ENCODE measurements around the gene TNIP1.

Gene TNIP1

DNA sequence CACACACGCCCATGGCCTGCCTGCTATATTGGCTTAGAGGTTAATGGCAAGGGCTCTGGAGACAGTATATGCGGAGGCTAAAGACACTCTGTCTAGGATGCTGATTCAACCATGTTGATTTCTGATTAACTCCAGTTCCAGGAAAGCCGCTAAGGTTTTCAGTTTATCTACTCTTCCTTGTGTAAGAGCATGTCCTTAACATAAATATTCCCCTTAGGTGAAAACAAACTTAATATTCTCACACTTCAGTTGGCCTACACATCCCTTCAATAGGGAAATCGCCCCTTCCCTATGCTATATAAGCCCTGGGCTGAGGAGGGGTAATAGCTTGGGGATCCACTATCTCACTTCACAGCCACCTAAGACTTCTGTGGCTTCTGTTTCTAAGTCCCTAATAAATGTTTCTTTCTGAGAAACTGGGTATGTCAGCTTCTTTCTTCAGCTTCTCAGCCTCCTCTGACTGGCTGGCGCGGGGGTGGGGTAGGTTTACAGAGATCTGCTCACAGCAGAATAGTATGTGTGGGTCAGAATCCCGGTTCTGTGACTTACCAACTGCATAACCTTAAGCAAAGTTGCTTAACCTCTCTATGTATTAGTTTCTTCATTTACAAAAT is 64.8 kb downstream of the TNIP1 start:
- no peak for FAIRE-seq
- no peak for TF ChIP-seq POLR2A (IDR thresholded peaks at IDR 0.05; ENCODE audit: low read depth, low read length)
- TF ChIP-seq POLR2AphosphoS5 (IDR thresholded peaks at IDR 0.05; ENCODE audit: low read depth, low read length): no peak
- no peak for TF ChIP-seq TAF1 (IDR thresholded peaks at IDR 0.05; ENCODE audit: borderline replicate concordance, low read depth, low read length)
- DNase-seq (ENCODE audit: insufficient read length): no peak

- DNase-seq (ENCODE audit: insufficient read length): no peak
- FAIRE-seq: no peak
Measured at GRCh38 chr5:151014680-151015343, 66.0 kb downstream of the TNIP1 start.

DNA sequence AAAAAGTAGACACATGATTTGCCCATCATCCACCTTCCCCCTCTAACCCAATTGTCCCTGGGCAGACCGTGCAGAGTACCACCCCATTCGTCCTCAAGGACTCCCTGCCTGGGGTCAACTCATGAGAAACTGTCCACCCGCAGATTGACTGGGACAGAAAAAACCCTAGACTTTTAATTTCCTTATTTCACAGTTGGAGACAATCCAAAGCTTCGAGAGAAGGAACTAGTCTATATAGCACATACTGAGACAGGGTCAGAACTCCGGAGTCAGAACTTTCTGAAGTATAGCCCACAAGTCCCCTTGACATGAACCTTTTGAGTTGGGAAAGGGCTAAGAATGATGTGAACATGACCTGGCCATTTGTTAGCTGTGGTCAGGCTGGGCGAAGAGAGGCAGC is 68.0 kb downstream of the TNIP1 start:
- TF ChIP-seq TAF1 (IDR thresholded peaks at IDR 0.05; ENCODE audit: borderline replicate concordance, low read depth, low read length) (no peak), POLR2AphosphoS5 (IDR thresholded peaks at IDR 0.05; ENCODE audit: low read depth, low read length) (no peak), POLR2A (IDR thresholded peaks at IDR 0.05; ENCODE audit: low read depth, low read length) (no peak)

More at GRCh38 chr5:151014680-151015343, 66.0 kb downstream of the TNIP1 start:
- TF ChIP-seq POLR2A (IDR thresholded peaks at IDR 0.05; ENCODE audit: low read depth, low read length): no peak
- TF ChIP-seq TAF1 (IDR thresholded peaks at IDR 0.05; ENCODE audit: borderline replicate concordance, low read depth, low read length): no peak
- no peak for TF ChIP-seq POLR2AphosphoS5 (IDR thresholded peaks at IDR 0.05; ENCODE audit: low read depth, low read length)

DNA sequence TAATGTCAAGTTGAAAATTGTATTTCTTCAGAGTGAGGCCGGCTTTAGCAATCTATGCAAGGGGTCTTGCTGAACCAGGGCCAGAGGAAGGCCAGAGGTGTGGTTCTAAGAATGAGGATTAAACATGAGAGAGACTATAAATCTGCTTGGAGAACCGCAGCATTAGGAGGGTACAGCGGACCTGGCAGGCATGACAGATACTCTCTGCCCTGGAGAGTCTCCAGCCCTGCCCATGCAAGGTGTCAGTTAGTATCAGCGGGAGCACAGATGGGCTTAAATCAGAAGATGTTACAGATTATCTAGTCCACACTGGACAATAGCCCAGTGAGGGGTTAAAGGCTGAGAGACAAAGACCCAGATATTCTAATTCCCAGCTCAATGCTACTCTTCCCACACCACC is 71.9 kb downstream of the TNIP1 start:
- TF ChIP-seq POLR2A (IDR thresholded peaks at IDR 0.05; ENCODE audit: low read depth, low read length): no peak
- TF ChIP-seq POLR2AphosphoS5 (IDR thresholded peaks at IDR 0.05; ENCODE audit: low read depth, low read length): no peak
- no peak for TF ChIP-seq TAF1 (IDR thresholded peaks at IDR 0.05; ENCODE audit: borderline replicate concordance, low read depth, low read length)
- FAIRE-seq (no peak), DNase-seq (ENCODE audit: insufficient read length) (no peak)

More for the DNA sequence above, 68.0 kb downstream of the TNIP1 start:
- DNase-seq (ENCODE audit: insufficient read length) (no peak), FAIRE-seq (no peak)

- no peak for TF ChIP-seq POLR2AphosphoS5 (IDR thresholded peaks at IDR 0.05; ENCODE audit: low read depth, low read length)
- no peak for DNase-seq (ENCODE audit: insufficient read length)
- FAIRE-seq: no peak
Measured at GRCh38 chr5:151008210-151008491, 72.7 kb downstream of the TNIP1 start.

GRCh38 chr5:151007430-151008209 is 73.2 kb downstream of the TNIP1 start:
- no peak for TF ChIP-seq TAF1 (IDR thresholded peaks at IDR 0.05; ENCODE audit: borderline replicate concordance, low read depth, low read length)
- TF ChIP-seq POLR2AphosphoS5 (IDR thresholded peaks at IDR 0.05; ENCODE audit: low read depth, low read length): no peak
- TF ChIP-seq POLR2A (IDR thresholded peaks at IDR 0.05; ENCODE audit: low read depth, low read length): no peak
- FAIRE-seq (no peak), DNase-seq (ENCODE audit: insufficient read length) (no peak)

DNA sequence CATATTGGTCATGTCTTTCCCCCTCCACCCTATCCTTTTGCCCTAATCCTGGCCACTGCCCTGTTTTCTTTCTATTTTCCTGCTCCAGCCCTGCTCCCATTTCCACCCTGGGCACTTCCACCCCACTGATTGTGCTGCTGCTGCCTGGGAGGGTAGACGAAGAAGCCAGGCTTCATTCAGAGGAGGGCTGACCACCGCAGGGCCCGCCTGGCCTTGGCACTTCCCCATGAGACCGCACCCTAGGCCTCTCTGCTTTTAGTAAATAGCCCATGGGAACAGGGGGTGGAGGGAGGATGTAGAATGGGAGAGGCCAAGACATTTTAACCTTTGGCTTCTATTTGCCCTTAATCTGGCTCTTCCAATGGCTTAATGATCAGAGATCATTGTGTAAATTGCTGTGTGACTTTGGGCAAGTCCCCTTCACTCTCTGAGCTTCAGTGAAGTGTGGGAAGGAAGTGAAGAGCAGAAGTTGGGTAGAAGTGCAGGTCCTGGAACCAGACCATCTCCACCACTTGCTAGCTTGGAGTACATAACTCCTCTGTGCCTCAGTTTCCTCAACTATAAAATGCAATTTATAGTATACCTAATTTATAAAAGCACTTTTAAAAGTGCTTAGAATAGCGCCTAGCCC is 74.0 kb downstream of the TNIP1 start:
- FAIRE-seq (no peak), DNase-seq (ENCODE audit: insufficient read length) (no peak)
- TF ChIP-seq POLR2A (IDR thresholded peaks at IDR 0.05; ENCODE audit: low read depth, low read length) (no peak), TAF1 (IDR thresholded peaks at IDR 0.05; ENCODE audit: borderline replicate concordance, low read depth, low read length) (no peak), POLR2AphosphoS5 (IDR thresholded peaks at IDR 0.05; ENCODE audit: low read depth, low read length) (no peak)

- FAIRE-seq: no peak
- DNase-seq (ENCODE audit: insufficient read length): no peak
- TF ChIP-seq TAF1 (IDR thresholded peaks at IDR 0.05; ENCODE audit: borderline replicate concordance, low read depth, low read length): no peak
- TF ChIP-seq POLR2A (IDR thresholded peaks at IDR 0.05; ENCODE audit: low read depth, low read length): no peak
Measured at GRCh38 chr5:151005950-151006576, 74.8 kb downstream of the TNIP1 start.

DNA sequence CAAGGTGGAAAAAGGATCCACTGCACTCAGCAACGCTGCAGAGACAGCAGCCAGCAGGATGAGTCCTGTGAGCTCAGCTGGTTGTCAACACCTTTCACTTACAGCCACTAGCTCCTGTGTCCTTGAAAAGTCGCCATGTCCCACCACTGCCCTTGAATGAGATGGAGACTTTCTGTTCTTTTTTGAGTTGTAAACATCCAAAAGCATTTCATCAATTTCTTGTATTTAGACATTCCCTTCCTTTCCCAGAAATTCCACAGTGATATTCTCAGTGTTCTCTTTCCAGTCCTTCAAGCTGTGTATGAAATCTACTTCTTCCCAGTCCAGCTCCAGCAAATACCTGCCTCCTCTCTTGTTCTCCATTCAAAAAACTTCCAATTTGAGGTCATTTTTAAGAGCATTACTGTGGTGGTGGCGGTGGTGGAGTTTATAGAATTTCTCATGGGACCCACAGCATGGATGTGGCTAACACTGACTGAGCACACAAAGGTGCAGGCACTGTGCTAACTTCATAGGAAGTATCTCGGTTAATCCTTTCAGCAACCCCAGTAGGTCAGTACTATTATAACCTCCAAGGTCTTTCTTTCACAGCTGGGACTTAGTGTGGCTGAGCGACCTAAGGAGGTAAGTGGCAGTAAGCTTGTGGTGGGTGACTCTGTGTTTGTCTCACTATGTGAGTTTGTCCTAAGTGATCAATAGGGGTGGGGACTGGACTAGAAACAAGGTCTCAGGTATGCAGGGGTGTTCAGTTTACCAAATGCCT is 75.5 kb downstream of the TNIP1 start:
- TF ChIP-seq POLR2A (IDR thresholded peaks at IDR 0.05; ENCODE audit: low read depth, low read length): no peak
- TF ChIP-seq TAF1 (IDR thresholded peaks at IDR 0.05; ENCODE audit: borderline replicate concordance, low read depth, low read length): no peak
- TF ChIP-seq POLR2AphosphoS5 (IDR thresholded peaks at IDR 0.05; ENCODE audit: low read depth, low read length): no peak
- FAIRE-seq (no peak), DNase-seq (ENCODE audit: insufficient read length) (no peak)

- TF ChIP-seq POLR2AphosphoS5 (IDR thresholded peaks at IDR 0.05; ENCODE audit: low read depth, low read length) (no peak), POLR2A (IDR thresholded peaks at IDR 0.05; ENCODE audit: low read depth, low read length) (no peak), TAF1 (IDR thresholded peaks at IDR 0.05; ENCODE audit: borderline replicate concordance, low read depth, low read length) (no peak)
- DNase-seq (ENCODE audit: insufficient read length) (no peak), FAIRE-seq (no peak)
Measured at GRCh38 chr5:151004499-151004898, 76.3 kb downstream of the TNIP1 start.

DNA sequence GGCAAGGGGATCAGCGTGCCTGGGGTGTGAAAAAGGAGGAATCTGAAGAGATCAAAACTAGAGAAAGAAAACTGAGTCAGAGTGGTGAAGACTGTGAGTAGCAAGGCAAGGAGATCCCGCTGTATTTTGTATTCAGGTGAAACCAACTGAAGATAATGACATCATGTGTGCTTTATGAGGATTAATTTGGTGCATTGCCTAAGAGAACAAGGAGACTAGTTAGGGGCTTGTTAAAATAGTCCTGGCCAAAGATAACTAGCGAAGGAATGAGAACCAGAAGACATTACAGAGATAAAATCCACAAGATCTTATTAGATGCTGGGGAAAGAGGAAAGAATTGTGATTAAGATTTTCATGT is 77.4 kb downstream of the TNIP1 start:
- DNase-seq (ENCODE audit: insufficient read length): no peak
- TF ChIP-seq TAF1 (IDR thresholded peaks at IDR 0.05; ENCODE audit: borderline replicate concordance, low read depth, low read length) (no peak), POLR2AphosphoS5 (IDR thresholded peaks at IDR 0.05; ENCODE audit: low read depth, low read length) (no peak), POLR2A (IDR thresholded peaks at IDR 0.05; ENCODE audit: low read depth, low read length) (no peak)
- no peak for FAIRE-seq

Data from GM12892 (cell line).